ENCODE results near the gene SPTBN1.

GRCh38 chr2:54579061-54579681, 123.0 kb downstream of the SPTBN1 start:
- no peak for TF ChIP-seq RNF219 (CRISPR knock-in tag; IDR thresholded peaks at IDR 0.05)
- no peak for TF ChIP-seq SMC3 (IDR thresholded peaks at IDR 0.05; ENCODE audit: low read length)
- TF ChIP-seq GABPB1 (CRISPR knock-in tag; IDR thresholded peaks at IDR 0.05) = no peak
- no peak for TF ChIP-seq NCOA5 (CRISPR knock-in tag; IDR thresholded peaks at IDR 0.05)
- no peak for TF ChIP-seq ZBTB10 (CRISPR knock-in tag; IDR thresholded peaks at IDR 0.05; ENCODE audit: borderline replicate concordance)
- TF ChIP-seq REPIN1 (CRISPR knock-in tag; IDR thresholded peaks at IDR 0.05; ENCODE audit: borderline replicate concordance, low read depth) = no peak; the same call in 1 of the 2 replicates
- TF ChIP-seq YY1 (IDR thresholded peaks at IDR 0.05; ENCODE audit: insufficient read depth, insufficient replicate concordance, low read depth, low read length) = no peak
